Small intestine (tissue), 7 donors: ENCODE data around the gene IFITM5. TPM values are rescaled to one million over a fixed set of nuclear protein-coding genes. Genes with fewer than 3 reads are reported as not detected.
"Not testable (repeated sequence)": the region's sequence is repeated elsewhere in the genome, so short reads cannot be mapped to it uniquely, and the experiment has no call there.

ENCODE experiments used
- DNase-seq, 2 donors: peaks; one replicate each; pipeline versions ENCODE4 v3.0.0 to v3.0.0-alpha.2; 2013
- FAIRE-seq: peaks from 2 replicates; lab custom pipeline; 2012; peaks lifted over from hg19 to GRCh38; lab: Jason Lieb, UNC
- H3K27ac ChIP-seq, 3 donors: one replicate each; pipeline ENCODE4 v1.5.1; 2013; ENCODE audit warnings: low read length in 2 of 3, mild to moderate bottlenecking in 2 of 3, control low read depth in 1 of 3, inconsistent platforms in 1 of 3, low read depth in 1 of 3, moderate library complexity in 1 of 3
- H3K27me3 ChIP-seq, 3 donors: one replicate each; pipeline ENCODE4 v1.6.1; 2013; ENCODE audit warnings: low read length in 3 of 3, inconsistent platforms in 1 of 3; ENCODE audit not compliant: control insufficient read depth in 3 of 3, insufficient read depth in 3 of 3
- H3K36me3 ChIP-seq, 3 donors: one replicate each; pipeline ENCODE4 v1.6.1; 2013; ENCODE audit warnings: low read length in 3 of 3, inconsistent platforms in 1 of 3, low read depth in 1 of 3, mild to moderate bottlenecking in 1 of 3, moderate library complexity in 1 of 3; ENCODE audit not compliant: control insufficient read depth in 3 of 3, insufficient read depth in 2 of 3
- H3K4me1 ChIP-seq, 3 donors: one replicate each; pipeline ENCODE4 v1.6.1; 2013; ENCODE audit warnings: low read length in 2 of 3, inconsistent platforms in 1 of 3, low read depth in 1 of 3, mild to moderate bottlenecking in 1 of 3, moderate library complexity in 1 of 3; ENCODE audit not compliant: control insufficient read depth in 3 of 3, insufficient read depth in 2 of 3
- H3K4me3 ChIP-seq, 3 donors: one replicate each; pipeline ENCODE4 v1.5.1; 2013; ENCODE audit warnings: low read length in 3 of 3, control low read depth in 1 of 3, inconsistent platforms in 1 of 3, low read depth in 1 of 3, mild to moderate bottlenecking in 1 of 3, moderate library complexity in 1 of 3
- H3K9me3 ChIP-seq, 2 donors: one replicate each; pipeline ENCODE4 v1.6.1; 2013; ENCODE audit warnings: low read depth in 1 of 2, low read length in 1 of 2; ENCODE audit not compliant: control insufficient read depth in 2 of 2, insufficient read depth in 1 of 2
- WGBS, 3 donors: extraction: QIAGEN DNeasy Blood & Tissue Kit; methylation state at CpG; one replicate each; pipeline ENCODE4 v1.1.7; 2013; 5-methylcytosine and 5-hydroxymethylcytosine counted together
- polyA plus RNA-seq, 4 donors: library from polyadenylated mRNA; stranded (reverse) in 3 of 4; unstranded in 1 of 4; fragments of 200-250 nt in 3 of 4; fragments of 120-200 nt in 1 of 4; gene quantifications; one replicate each; pipeline versions ENCODE4 v1.2.1 to v1.2.3, GENCODE V29; 2013
- donor health status: healthy with polysubstance abuse.
- donor health status: control.
- donor health status: control.
- donor health status: Bipolar disorder and iron deficiency.
- donor health status: healthy.

The IFITM5 gene
- polyA plus RNA-seq, 4 donors, result 0.90 TPM; not detected in 3

GRCh38 chr11:311013-311748 is 11.9 kb upstream of the IFITM5 start:
- FAIRE-seq, H3K27ac ChIP-seq: not testable (repeated sequence)

GRCh38 chr11:309979-310572 is 10.8 kb upstream of the IFITM5 start:
- H3K27me3 ChIP-seq, DNase-seq, FAIRE-seq, H3K9me3 ChIP-seq, H3K36me3 ChIP-seq: not testable (repeated sequence)
- Histone ChIP-seq H3K4me3 (peak overlapping the region in 2 of 3 donors; percentile 22 to 35), H3K27ac (peak overlapping the region in 1 of 3 donors; percentile 71), H3K4me1 (peaks cover 0 to 42% (median 2%) of the 10 kb centered on the region in 3 donors)
- WGBS, 3 donors, result 10 to 23% (median 21%) methylated on average over 5 of the region's 18 CpGs

More at GRCh38 chr11:311013-311748, 11.9 kb upstream of the IFITM5 start:
- not testable (repeated sequence) for H3K9me3 ChIP-seq, H3K27me3 ChIP-seq, DNase-seq, H3K36me3 ChIP-seq
- 0 to 4% (median 2%) methylated on average over 6 to 10 of the region's 71 CpGs for WGBS, 3 donors
- H3K4me3 ChIP-seq, result peak overlapping the region in 1 of 3 donors; percentile 34
- peaks cover 0 to 45% (median 2%) of the 10 kb centered on the region in 3 donors for H3K4me1 ChIP-seq

- Histone ChIP-seq H3K27ac (peak overlapping the region in 2 of 3 donors; percentile 2 to 86), H3K4me1 (peaks cover 0 to 39% (median 2%) of the 10 kb centered on the region in 3 donors), H3K4me3 (peak overlapping the region; percentile 9 to 48 (median 12))
- not testable (repeated sequence) for FAIRE-seq, H3K9me3 ChIP-seq, DNase-seq, H3K36me3 ChIP-seq, H3K27me3 ChIP-seq
- 41 to 64% (median 61%) methylated on average over 21 to 24 of the region's 24 CpGs for WGBS, 3 donors
Observed at GRCh38 chr11:308740-309665, 9.7 kb upstream of the IFITM5 start.

- Histone ChIP-seq H3K4me1 (peaks cover 0 to 30% (median under 1%) of the 10 kb centered on the region in 3 donors), H3K27ac (peak within 1 kb of the TSS; percentile 47 to 97 (median 56)), H3K4me3 (peak within 1 kb of the TSS; percentile 8 to 48 (median 29))
- 5 to 14% (median 13%) methylated on average over 18 to 28 of the region's 28 CpGs for WGBS, 3 donors
- peak in 1 of 2 donors; percentile 46 for DNase-seq
- not testable (repeated sequence) for H3K9me3 ChIP-seq, FAIRE-seq, H3K27me3 ChIP-seq, H3K36me3 ChIP-seq
Observed at GRCh38 chr11:307766-308708, 8.7 kb upstream of the IFITM5 start, which contains the start of gene IFITM2. Gene IFITM2 (plus strand): TSS chr11:307816. CDS start chr11:308193, 377 bp downstream.

- Histone ChIP-seq H3K4me3 (no peak overlapping the region), H3K4me1 (peaks cover 0 to 17% (median 0%) of the 10 kb centered on the region in 3 donors), H3K27ac (peak overlapping the region in 1 of 3 donors; percentile 97), H3K36me3 (no peaks in the 10 kb centered on the region), H3K9me3 (no peaks in the 10 kb centered on the region), H3K27me3 (peaks cover 0 to 3% (median 0%) of the 10 kb centered on the region in 3 donors)
- 88 to 93% (median 90%) methylated on average over 17 of the region's 17 CpGs for WGBS, 3 donors
- FAIRE-seq (no peak), DNase-seq (no peak)
Observed at GRCh38 chr11:306645-307371, 7.5 kb upstream of the IFITM5 start.

DNA sequence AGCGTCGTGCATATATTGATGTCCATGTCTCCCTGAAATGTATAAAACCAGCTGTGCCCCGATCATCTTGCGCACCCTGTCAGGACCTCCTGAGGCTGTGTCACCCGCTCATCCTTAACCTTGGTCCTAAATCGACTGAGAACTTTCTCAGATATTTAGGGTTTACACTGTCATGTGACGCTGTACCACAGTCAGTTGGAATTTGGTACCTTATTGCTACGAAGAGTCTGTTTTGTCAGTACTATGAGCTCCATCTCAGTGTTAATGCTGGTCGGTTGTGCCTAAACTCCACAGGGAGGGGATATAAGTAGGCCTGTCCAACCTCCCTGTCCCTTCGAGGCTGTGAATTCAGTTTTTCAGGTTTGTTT is 6.5 kb upstream of the IFITM5 start:
- DNase-seq (no peak), FAIRE-seq (no peak)
- H3K9me3 ChIP-seq, result no peaks in the 10 kb centered on the region
- H3K27ac ChIP-seq, result peak overlapping the region in 1 of 3 donors; percentile 55
- peaks cover 0 to 6% (median 0%) of the 10 kb centered on the region in 3 donors for H3K27me3 ChIP-seq
- H3K36me3 ChIP-seq, result no peaks in the 10 kb centered on the region
- no peak overlapping the region for H3K4me3 ChIP-seq
- 89 to 90% (median 89%) methylated on average over 10 of the region's 10 CpGs for whole genome bisulfite sequencing, 3 donors
- H3K4me1 ChIP-seq, result peaks cover 0 to 17% (median 0%) of the 10 kb centered on the region in 3 donors
